Activated naive CD8-positive, alpha-beta T cell treated with anti-CD3 and anti-CD28 coated beads for 36 hours (primary cell): ENCODE measurements around the gene RAB27A. TPM values are rescaled to one million over a fixed set of nuclear protein-coding genes. Genes with fewer than 3 reads are reported as not detected.

ENCODE experiments used
- DNase-seq: peaks from one replicate; pipeline ENCODE4 v3.0.0; 2021
- H3K27ac Mint-ChIP-seq: one replicate; pipeline ENCODE4 v1.8.0; 2022; ENCODE audit warnings: mild to moderate bottlenecking, moderate library complexity, mixed read lengths
- H3K27me3 Mint-ChIP-seq: one replicate; pipeline ENCODE4 v1.8.0; 2022; ENCODE audit warnings: mild to moderate bottlenecking, mixed read lengths
- H3K36me3 Mint-ChIP-seq: one replicate; pipeline ENCODE4 v1.8.0; 2021; ENCODE audit warnings: mild to moderate bottlenecking, mixed read lengths
- H3K4me1 Mint-ChIP-seq: one replicate; pipeline ENCODE4 v1.8.0; 2021; ENCODE audit warnings: mixed read lengths
- H3K4me3 Mint-ChIP-seq: one replicate; pipeline ENCODE4 v1.8.0; 2022; ENCODE audit warnings: mild to moderate bottlenecking, moderate library complexity, mixed read lengths
- H3K9me3 Mint-ChIP-seq: one replicate; pipeline ENCODE4 v1.8.0; 2022; ENCODE audit warnings: mixed read lengths
- total RNA-seq, 2 experiments: library from RNA; stranded (reverse); gene quantifications; one replicate each; pipeline ENCODE4 v1.2.3, GENCODE V29; 2021

The RAB27A gene
- total RNA-seq, 2 experiments from 2014 or later = 82.2 to 91.0 TPM

DNA sequence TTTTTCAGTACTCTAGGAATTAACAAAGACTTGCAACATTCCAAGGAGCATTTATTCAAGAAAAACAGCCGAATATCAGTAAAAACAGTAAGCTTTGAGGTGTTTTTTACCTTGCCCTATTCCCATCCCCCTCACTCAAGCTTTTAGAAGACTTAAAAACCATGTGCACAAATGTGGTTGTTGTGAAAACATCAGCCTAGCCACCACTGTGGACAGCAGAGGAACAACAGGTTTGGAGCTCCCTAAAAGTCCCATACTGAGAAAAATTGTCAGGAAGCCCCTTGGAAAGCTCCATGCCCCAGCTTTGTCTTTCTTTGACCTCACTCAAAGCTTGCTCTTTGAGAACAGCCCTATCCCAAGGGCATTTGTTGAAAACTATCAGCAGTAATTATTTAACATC lies 58.2 kb downstream of the RAB27A start:
- peaks cover 42% of the 10 kb centered on the region for H3K36me3 Mint-ChIP-seq

DNA sequence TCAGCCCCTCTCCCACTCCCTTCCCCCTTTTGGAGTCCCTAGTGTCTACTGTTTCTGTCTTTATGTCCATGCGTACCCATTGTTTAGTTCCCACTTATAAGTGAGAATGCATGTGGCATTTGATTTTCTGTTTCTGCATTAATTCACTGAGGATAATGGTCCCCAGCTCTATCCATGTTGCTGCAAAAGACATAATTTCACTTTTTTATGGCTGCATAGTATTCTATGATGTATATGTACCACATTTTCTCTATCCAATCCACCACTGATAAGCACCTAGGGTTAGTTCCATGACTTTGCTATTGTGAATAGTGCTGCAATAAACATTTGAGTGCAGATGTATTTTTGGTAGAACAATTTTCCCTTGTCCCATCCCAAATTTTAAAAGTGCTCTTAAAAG lies 58.7 kb downstream of the RAB27A start:
- peaks cover 11% of the 10 kb centered on the region for H3K4me1 Mint-ChIP-seq
- no peak overlapping the region for H3K27ac Mint-ChIP-seq
- H3K36me3 Mint-ChIP-seq = peaks cover 45% of the 10 kb centered on the region
- DNase-seq = no peak
- no peaks in the 10 kb centered on the region for H3K9me3 Mint-ChIP-seq
- no peak overlapping the region for H3K4me3 Mint-ChIP-seq
- H3K27me3 Mint-ChIP-seq = no peaks in the 10 kb centered on the region

More for the DNA sequence above, 58.2 kb downstream of the RAB27A start:
- DNase-seq = no peak
- Mint-ChIP-seq H3K27ac (no peak overlapping the region), H3K4me1 (peaks cover 11% of the 10 kb centered on the region), H3K27me3 (no peaks in the 10 kb centered on the region), H3K9me3 (no peaks in the 10 kb centered on the region), H3K4me3 (no peak overlapping the region)

DNA sequence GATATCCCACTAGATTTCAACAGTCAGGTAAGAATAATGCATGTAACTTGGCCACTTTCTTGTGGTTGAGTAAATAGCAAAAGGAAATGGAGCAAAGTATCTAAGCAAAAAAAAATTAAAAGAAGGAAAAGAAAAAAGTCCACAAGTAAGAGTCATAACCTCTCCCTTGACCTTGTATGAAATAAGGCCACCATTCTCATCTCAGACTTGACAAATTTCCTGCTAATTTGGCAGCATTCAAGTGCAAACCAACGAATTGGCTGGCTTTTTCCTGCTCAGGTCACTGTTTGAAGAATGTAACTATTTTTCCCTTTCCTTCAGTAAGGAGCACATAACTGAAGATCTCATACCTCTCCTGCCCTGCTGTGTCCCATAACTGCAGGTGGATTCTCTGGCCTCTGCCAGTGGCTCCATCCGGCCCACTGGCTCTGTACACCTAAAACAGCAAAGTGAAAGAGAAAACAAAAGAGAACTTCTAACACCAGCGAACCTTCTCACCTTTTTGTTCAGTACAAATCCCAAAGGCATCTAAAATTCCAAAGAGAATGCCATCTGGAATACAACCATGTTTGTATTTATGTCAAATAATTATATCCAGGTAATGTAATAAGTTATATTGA lies 59.5 kb downstream of the RAB27A start:
- no peak overlapping the region for H3K4me3 Mint-ChIP-seq
- no peaks in the 10 kb centered on the region for H3K9me3 Mint-ChIP-seq
- H3K4me1 Mint-ChIP-seq = peaks cover 16% of the 10 kb centered on the region
- no peak for DNase-seq
- H3K27ac Mint-ChIP-seq = peak overlapping the region; percentile 74
- H3K36me3 Mint-ChIP-seq = peaks cover 48% of the 10 kb centered on the region
- no peaks in the 10 kb centered on the region for H3K27me3 Mint-ChIP-seq

DNA sequence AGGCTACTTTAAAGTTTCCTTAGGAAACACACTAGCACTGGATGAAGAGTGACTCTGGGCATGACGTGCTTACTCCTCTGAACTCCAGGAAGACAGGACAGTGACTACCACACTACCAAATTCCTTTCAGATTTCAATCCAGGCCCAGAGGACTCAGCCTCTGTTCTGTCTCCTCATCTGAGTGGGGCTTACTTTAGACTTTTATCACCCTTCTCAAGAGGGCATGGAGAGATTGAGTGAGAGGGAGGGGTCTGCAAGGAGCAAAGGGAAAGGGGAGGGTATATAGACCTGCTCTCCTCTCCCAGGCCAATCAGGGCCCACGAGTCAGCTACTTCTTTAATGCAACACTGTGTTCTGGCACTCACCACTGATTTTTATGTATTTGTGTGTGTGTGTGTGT lies 63.5 kb downstream of the RAB27A start:
- no peak overlapping the region for H3K27ac Mint-ChIP-seq
- no peak for DNase-seq
- no peaks in the 10 kb centered on the region for H3K27me3 Mint-ChIP-seq
- peaks cover 51% of the 10 kb centered on the region for H3K4me1 Mint-ChIP-seq
- H3K36me3 Mint-ChIP-seq = peaks cover 62% of the 10 kb centered on the region
- no peak overlapping the region for H3K4me3 Mint-ChIP-seq
- no peaks in the 10 kb centered on the region for H3K9me3 Mint-ChIP-seq

DNA sequence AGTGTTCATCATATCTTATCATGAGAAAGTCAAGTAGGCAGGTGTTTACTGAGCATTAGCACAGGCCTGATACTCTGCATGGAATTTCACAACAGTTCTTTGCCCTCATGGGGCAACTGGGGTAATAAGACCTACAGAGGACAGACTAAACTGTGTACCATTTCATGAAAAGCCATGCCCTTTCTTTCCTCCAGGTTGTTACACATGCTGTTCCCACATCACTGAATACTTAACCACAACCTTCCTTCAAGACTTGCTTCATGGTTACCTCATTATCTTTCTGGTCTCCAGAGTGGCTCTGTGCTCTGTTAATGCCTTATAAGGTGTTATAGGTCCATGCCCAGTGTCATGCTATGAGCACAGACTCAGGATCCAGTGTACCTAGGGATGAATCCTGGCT lies 64.7 kb downstream of the RAB27A start:
- DNase-seq = no peak
- peak overlapping the region; percentile 73 for H3K27ac Mint-ChIP-seq
- H3K4me3 Mint-ChIP-seq = peak overlapping the region; percentile 11
- H3K4me1 Mint-ChIP-seq = peaks cover 49% of the 10 kb centered on the region
- no peaks in the 10 kb centered on the region for H3K27me3 Mint-ChIP-seq
- H3K9me3 Mint-ChIP-seq = no peaks in the 10 kb centered on the region
- peaks cover 62% of the 10 kb centered on the region for H3K36me3 Mint-ChIP-seq

DNA sequence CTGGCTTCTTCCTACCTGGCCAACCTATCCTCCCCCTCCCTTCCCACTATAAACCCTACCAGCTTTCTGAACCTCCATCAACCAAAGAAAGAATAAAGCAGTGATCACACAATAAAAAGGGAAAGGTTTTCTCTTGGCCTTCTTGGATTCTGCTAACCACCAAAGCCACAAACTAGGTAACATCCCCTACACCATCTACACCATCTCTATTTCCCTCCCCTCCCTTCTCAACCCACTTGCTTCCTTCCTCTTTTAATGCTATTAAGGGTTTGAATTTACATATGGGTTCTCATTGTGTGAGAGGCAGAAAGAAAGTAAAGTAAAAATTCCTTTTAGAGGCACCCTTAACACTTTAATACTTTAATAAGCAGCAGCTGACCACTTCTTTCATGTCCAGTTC lies 67.0 kb downstream of the RAB27A start:
- H3K27me3 Mint-ChIP-seq = no peaks in the 10 kb centered on the region
- H3K27ac Mint-ChIP-seq = peak overlapping the region; percentile 92
- no peaks in the 10 kb centered on the region for H3K9me3 Mint-ChIP-seq
- H3K4me1 Mint-ChIP-seq = peaks cover 61% of the 10 kb centered on the region
- peak overlapping the region; percentile 46 for H3K4me3 Mint-ChIP-seq
- H3K36me3 Mint-ChIP-seq = peaks cover 62% of the 10 kb centered on the region
- no peak for DNase-seq

DNA sequence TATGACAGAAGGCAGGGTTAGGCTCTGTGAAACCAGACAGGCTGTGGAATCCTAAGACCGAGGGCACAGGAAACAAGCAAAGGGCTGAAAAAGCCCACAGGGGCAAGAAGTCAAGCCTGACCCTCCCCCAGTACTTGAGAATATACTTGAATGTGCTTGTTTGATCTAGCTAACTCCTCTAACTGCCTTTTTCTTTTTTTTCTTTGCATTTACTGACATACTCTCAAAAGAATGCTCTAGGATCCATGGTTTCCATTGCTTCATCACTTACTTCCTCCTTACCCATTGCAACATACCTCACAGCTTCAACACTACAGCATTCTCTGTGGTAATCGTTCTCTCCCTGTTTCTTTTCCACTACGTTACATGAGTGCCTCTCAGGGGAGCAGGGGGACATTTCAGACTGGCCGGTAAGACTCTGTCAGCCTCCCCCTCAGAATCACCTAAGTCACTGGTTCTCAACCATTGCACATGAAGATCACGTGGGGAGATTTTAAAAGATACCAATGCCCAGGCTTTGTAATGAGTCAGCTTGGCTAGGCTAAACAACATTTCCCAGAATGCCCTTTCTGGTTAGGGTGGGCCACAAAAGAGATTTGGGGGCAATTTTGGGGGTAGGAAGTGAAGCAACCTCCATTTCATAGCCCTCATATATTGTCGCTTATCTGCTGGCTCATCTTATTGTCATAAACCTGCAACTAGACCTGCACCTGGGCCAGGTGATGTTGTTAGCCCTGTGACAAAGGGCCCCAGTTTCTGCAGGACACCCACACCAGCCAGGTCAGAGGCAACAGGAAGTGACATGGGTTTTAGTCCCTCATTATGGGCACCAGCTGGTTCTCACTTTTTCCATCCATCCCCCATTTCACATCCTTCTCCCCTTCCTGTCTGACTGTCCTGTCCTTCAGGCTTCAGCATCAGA lies 68.3 kb downstream of the RAB27A start:
- DNase-seq = peak; percentile 48
- H3K9me3 Mint-ChIP-seq = no peaks in the 10 kb centered on the region
- no peaks in the 10 kb centered on the region for H3K27me3 Mint-ChIP-seq
- peaks cover 63% of the 10 kb centered on the region for H3K36me3 Mint-ChIP-seq
- peak overlapping the region; percentile 92 for H3K27ac Mint-ChIP-seq
- peak overlapping the region; percentile 18 for H3K4me3 Mint-ChIP-seq
- peaks cover 61% of the 10 kb centered on the region for H3K4me1 Mint-ChIP-seq

DNA sequence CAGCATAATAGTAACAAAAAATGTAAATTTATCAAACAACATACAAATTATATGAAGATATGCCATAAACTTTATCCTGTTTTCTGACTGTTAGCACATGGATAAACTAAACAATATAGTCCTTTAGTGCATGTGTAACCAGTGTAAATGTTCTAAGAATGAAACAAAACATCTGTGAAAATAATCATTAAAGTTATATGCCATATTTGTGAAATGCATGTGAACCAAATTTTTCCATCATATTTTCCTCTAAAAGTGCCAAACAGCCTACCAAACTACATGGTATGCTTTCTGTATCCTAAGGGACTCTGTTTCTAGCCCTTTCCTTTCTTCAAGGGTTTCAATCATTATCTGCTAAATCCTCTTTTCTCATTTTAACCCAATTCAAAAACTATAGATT lies 69.0 kb downstream of the RAB27A start:
- peak overlapping the region; percentile 6 for H3K4me3 Mint-ChIP-seq
- H3K4me1 Mint-ChIP-seq = peaks cover 59% of the 10 kb centered on the region
- H3K27ac Mint-ChIP-seq = peak overlapping the region; percentile 92
- no peaks in the 10 kb centered on the region for H3K27me3 Mint-ChIP-seq
- peaks cover 59% of the 10 kb centered on the region for H3K36me3 Mint-ChIP-seq
- no peak for DNase-seq
- H3K9me3 Mint-ChIP-seq = no peaks in the 10 kb centered on the region

DNA sequence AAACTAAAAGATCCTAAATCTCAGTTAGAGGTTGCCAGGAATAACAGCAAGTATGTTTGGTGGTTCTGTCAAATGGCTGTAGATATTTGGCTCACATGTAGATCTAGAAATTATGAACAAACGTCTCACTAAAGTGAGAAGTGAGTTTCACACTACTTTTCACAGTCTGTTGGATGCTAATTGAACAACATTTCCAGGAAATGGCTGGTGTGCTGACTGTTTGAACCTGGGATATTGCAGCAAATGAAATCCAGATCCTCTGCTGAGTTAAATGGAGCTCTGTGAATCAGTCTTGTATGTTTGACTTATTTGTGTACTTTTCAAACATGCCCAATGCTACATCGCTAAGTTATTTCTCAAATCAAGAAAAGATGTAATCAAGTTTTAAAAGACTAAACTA lies 71.6 kb downstream of the RAB27A start:
- peaks cover 38% of the 10 kb centered on the region for H3K4me1 Mint-ChIP-seq
- no peak overlapping the region for H3K4me3 Mint-ChIP-seq
- no peaks in the 10 kb centered on the region for H3K9me3 Mint-ChIP-seq
- DNase-seq = no peak
- H3K36me3 Mint-ChIP-seq = peaks cover 40% of the 10 kb centered on the region
- H3K27ac Mint-ChIP-seq = no peak overlapping the region
- no peaks in the 10 kb centered on the region for H3K27me3 Mint-ChIP-seq

DNA sequence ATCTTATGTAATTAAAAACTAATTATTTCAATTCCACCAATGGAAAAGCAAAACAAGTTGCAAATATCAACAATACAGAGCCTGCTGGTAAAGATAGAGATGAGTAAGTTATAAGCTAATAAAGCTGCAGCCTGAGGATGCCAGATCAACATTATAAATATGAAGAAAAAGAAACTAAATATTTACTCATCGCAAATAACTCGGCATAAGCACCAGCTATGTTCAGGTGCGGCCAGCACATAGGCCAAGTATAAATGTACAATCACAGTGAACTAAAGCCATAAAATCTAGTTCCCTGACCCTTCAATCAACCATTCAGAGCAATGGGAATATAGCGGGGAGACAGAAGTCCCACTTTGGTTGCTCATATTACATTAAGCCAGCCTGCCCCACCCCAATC lies 85.1 kb downstream of the RAB27A start:
- Mint-ChIP-seq H3K36me3 (peaks cover 20% of the 10 kb centered on the region), H3K27ac (no peak overlapping the region), H3K4me1 (no peaks in the 10 kb centered on the region), H3K9me3 (no peaks in the 10 kb centered on the region), H3K27me3 (no peaks in the 10 kb centered on the region), H3K4me3 (no peak overlapping the region)
- DNase-seq = no peak

DNA sequence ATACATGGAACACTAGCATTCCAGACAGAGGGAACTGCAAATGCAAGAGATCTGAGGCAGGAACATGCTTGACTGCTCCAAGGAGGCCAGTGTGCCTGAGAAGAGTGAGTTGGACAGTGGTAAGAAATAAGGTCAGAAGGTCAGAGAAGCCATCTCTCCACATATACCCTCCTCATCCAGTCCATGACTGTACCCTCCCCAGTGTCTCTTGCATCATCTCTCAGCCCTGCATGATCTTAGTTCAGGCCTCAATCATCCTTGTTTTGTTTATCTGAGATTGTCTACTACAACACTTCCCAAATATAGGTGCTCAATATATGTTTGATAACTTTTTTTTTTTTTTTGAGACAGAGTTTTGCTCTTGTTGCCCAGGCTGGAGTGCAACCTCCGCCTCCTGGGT lies 87.4 kb downstream of the RAB27A start:
- peaks cover 10% of the 10 kb centered on the region for H3K9me3 Mint-ChIP-seq
- H3K4me1 Mint-ChIP-seq = peaks cover 4% of the 10 kb centered on the region
- no peak overlapping the region for H3K4me3 Mint-ChIP-seq
- H3K27ac Mint-ChIP-seq = no peak overlapping the region
- DNase-seq = no peak
- no peaks in the 10 kb centered on the region for H3K27me3 Mint-ChIP-seq
- peaks cover 32% of the 10 kb centered on the region for H3K36me3 Mint-ChIP-seq

DNA sequence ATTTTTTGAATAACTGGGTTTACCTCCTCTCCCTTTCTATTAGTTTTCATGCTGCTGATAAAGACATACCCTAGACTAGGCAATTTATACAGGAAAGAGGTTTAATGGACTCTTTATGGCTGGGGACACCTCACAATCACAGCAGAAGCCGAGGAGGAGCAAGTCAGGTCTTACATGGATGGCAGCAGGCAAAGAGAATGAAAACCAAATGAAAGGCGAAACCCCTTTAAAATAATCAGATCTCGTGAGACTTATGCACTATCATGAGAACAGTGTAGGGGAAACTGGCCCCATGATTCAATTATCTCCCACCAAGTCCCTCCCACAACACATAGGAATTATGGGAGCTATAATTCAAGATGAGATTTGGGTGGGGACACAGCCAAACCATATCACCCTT lies 90.9 kb downstream of the RAB27A start:
- H3K4me1 Mint-ChIP-seq = peaks cover 4% of the 10 kb centered on the region
- H3K9me3 Mint-ChIP-seq = peaks cover 10% of the 10 kb centered on the region
- peaks cover 31% of the 10 kb centered on the region for H3K36me3 Mint-ChIP-seq
- no peak for DNase-seq
- peak overlapping the region; percentile 39 for H3K27ac Mint-ChIP-seq
- H3K27me3 Mint-ChIP-seq = no peaks in the 10 kb centered on the region
- H3K4me3 Mint-ChIP-seq = peak overlapping the region; percentile 25

DNA sequence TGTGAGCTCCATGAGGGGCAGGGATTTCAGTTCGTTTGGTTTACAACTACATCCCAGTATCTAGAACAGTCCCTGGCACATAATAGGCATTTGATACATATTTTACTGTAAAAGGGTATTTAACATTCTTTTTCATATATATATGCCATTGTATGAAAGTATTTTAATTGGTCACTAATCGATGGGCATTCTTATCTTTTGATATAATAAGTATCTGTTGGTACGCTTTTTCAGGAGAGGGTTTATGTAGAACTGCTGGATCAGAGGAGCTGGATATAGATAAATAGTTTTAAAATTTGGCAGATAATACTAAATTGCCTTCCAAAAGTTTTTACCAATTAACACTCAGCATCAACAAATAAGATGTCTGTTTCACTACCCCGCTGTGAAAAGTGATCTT lies 91.9 kb downstream of the RAB27A start:
- H3K9me3 Mint-ChIP-seq = peaks cover 10% of the 10 kb centered on the region
- H3K27ac Mint-ChIP-seq = no peak overlapping the region
- no peak for DNase-seq
- H3K36me3 Mint-ChIP-seq = peaks cover 31% of the 10 kb centered on the region
- no peak overlapping the region for H3K4me3 Mint-ChIP-seq
- H3K27me3 Mint-ChIP-seq = no peaks in the 10 kb centered on the region
- H3K4me1 Mint-ChIP-seq = peaks cover 12% of the 10 kb centered on the region

DNA sequence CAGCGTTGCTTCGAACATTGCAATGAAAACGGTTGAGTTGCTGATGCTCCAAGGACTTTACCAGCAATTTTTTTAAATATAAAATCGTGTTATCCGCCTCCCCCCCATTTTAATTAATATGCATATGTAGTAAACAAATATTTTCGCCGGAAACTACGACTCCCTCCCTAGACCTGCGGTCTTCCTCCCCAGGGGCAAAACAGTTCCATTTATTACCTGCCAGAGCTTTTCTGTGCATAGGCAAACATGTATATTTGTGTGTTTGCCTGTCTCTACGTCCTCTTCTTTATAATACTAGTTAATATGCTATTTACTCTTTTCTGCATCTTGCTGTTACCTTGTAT lies 92.3 kb downstream of the RAB27A start:
- no peak overlapping the region for H3K4me3 Mint-ChIP-seq
- peaks cover 31% of the 10 kb centered on the region for H3K36me3 Mint-ChIP-seq
- DNase-seq = no peak
- H3K27ac Mint-ChIP-seq = no peak overlapping the region
- H3K4me1 Mint-ChIP-seq = peaks cover 15% of the 10 kb centered on the region
- H3K27me3 Mint-ChIP-seq = no peaks in the 10 kb centered on the region
- H3K9me3 Mint-ChIP-seq = peaks cover 10% of the 10 kb centered on the region

DNA sequence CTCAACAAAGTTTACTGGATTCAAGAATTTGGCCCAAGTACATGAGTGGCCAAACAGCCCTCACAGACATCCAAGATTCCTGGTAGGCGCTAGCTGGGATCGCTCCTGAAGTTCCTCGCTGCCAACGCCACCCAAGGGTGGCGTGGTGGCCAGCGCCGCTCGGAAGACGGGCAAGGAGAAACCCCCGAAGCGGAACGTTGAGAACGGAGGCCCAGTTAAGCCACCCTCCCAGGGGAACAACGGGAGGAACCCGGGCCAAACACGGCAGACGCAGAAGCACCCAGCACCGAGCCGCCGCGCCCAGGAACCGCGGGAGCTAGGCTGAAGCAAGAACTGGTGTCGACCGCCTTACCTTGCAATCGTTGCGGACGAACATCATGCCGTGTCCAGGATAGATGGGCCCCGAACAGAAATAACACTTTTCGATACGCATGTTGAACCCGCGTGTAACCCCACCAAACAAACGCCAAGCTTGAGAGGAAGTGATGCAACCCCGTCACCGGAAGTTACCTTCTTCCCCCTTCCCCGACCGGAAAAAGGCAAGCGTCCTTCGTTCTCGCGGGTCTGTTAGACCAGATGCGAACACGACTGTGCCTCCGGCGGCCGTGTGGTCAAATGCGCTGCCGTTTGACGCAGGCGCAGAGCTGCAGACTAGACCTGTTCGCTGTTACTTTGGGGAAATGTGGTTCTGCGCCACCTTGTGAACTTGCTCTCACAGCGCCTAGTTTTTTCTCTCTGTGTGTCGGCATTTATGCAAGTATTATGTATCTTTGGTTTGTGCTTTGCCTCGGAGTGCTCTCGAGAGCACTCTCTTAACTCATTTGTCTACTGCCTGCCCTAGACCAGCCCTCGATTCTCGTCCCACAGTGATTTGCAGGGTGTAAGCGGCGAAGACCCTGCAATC lies 92.9 kb downstream of the RAB27A start, which contains the start of gene RSL24D1:
TSS of gene RSL24D1 (minus strand) at position 484 of the 904 bp plus-strand sequence. CDS start at position 433, 51 bp downstream.
- no peak within 1 kb of the TSS for H3K4me3 Mint-ChIP-seq
- H3K9me3 Mint-ChIP-seq = peaks cover 10% of the 10 kb centered on the region
- H3K27me3 Mint-ChIP-seq = no peaks in the 10 kb centered on the region
- H3K27ac Mint-ChIP-seq = no peak within 1 kb of the TSS
- H3K36me3 Mint-ChIP-seq = peaks cover 29% of the 10 kb centered on the region
- peak; percentile 93 for DNase-seq
- peaks cover 22% of the 10 kb centered on the region for H3K4me1 Mint-ChIP-seq
